GM15510 (cell line): ENCODE results near the gene RTN3.
A peak's percentile ranks its signal among the peaks of the same experiment; 100 is the strongest.

Experiments used
- POLR2A ChIP-seq: IDR thresholded peaks from 3 replicates; pipeline ENCODE4 v1.6.1; 2011; ENCODE audit warnings: borderline replicate concordance; ENCODE audit not compliant: insufficient read length; ENCODE audit errors: extremely low read depth

RTN3 gene

GRCh38 chr11:63768237-63769041 lies 87.1 kb downstream of the RTN3 start, which contains the start of gene ZFTA:
TSS of gene ZFTA (minus strand) at chr11:63768775. CDS start at chr11:63768622, 153 bp downstream.
- TF ChIP-seq POLR2A: no peak

DNA sequence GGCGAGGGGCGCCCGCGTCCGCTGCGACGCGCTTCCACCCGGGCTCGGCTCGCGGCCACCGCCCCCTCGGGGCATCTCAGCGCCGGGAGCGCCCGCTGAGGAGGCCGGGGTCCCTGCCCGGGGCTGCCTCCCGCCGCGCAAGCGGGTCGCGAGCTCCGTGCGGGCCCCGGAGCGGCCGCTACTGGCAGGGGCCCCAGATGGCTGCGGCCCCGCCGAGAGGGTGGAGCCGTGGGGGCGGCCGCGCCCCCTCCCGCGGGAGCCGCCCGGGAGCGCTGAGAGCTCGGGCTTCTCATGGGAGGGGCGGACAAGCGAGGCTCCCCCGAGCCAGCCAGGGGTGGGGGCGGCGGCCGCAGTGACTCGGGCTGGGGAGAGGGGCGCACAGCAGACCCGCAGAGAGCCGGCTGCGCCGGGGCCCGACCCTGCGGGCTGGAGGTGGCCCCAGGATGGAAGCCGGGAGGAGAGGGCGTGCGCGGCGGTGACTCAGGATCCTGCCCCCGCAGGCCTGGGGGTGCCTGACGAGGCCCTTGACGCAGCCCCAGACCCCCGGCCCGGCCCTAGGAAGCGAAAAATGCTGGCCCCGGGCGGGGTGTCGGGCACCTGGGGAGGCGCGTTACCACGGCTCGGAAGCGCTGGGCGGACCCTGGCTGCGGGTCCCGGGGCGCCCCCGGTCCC lies 87.9 kb downstream of the RTN3 start:
- TF ChIP-seq POLR2A: peak; percentile 28

DNA sequence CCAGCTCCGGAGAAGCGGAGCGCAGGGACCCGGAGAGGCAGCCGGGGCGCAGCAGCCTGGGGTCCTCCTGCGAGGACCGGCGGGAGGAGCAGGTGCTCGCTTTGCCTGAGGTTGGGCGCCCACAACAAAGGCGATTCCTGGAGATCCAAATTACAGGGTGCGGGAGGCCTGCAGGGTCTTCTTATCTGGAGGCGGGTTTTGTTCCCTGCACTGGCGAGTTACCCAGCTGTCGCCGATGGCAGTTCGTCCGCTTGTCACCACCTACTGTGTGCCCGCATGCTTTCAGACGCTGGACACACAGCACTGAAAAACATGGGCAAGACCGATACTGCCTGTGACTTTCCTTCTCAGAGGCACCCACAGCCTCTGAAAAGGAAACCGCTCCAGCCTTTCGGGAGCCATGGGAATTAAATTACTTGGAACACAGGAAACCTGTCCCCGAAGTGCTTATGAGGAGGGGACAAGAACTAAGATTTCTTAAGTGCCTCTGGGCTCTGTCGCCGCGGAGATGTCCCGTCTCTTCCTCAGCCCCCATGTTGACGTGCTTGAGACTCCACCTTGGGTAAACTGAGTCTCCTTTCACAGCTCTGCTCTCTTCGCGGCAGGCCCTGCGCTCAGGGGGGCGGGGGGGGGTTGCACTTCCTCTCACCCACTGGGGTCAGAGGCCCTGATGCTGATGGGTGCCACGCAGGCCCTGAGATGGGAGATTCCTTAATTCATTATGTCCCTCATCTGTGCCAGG lies 88.6 kb downstream of the RTN3 start:
- no peak for TF ChIP-seq POLR2A

GRCh38 chr11:63770763-63771162 lies 89.5 kb downstream of the RTN3 start:
- no peak for TF ChIP-seq POLR2A

GRCh38 chr11:63775191-63775590 lies 93.9 kb downstream of the RTN3 start:
- no peak for TF ChIP-seq POLR2A

- TF ChIP-seq POLR2A: no peak
Observed at GRCh38 chr11:63779039-63779438, 97.7 kb downstream of the RTN3 start.

GRCh38 chr11:63782749-63783148 lies 101.4 kb downstream of the RTN3 start:
- TF ChIP-seq POLR2A: no peak

GRCh38 chr11:63783925-63784592 lies 102.8 kb downstream of the RTN3 start:
- TF ChIP-seq POLR2A: no peak

GRCh38 chr11:63785823-63786222 lies 104.5 kb downstream of the RTN3 start:
- TF ChIP-seq POLR2A: no peak

- no peak for TF ChIP-seq POLR2A
Observed at GRCh38 chr11:63791495-63792167, 110.3 kb downstream of the RTN3 start.

GRCh38 chr11:63793161-63793560 lies 111.9 kb downstream of the RTN3 start:
- TF ChIP-seq POLR2A: no peak

GRCh38 chr11:63795066-63795465 lies 113.8 kb downstream of the RTN3 start:
- TF ChIP-seq POLR2A: no peak

- no peak for TF ChIP-seq POLR2A
Observed at GRCh38 chr11:63800921-63801320, 119.6 kb downstream of the RTN3 start.

DNA sequence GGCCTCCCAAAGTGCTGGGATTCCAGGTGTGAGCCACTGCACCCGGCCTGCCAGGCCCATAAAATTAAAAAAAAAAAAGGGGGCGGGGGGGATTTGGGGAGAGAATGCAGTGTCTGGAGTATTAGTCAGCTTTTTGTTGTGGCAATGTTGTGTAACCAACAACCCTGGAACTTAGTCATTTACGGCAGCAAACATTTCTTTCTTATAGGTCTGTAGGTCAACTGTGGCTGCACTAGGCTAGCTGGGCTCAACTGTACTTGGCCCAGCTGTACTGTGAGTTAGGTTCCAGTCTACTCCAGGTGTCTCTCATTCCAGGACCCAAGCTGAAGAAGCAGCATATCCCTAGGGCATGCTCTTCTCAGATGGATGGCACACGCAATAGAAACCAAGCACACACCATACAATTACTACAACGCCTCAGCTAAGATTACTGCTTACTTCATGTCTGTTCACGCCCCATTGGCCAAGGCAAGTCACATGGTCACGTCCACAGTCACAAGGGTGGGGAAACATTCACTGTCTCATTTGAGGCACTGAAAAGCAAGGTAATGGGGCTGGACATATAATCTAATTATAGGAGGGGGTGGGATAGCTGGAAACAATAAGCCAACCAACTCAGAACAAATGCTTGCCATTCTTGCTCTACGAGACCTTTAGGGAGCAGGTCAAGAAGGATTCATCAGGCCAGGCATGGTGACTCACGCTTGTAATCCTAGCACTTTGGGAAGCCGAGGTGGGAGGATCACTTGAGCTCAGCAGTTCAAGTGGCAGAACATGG lies 121.5 kb downstream of the RTN3 start:
- TF ChIP-seq POLR2A: no peak

GRCh38 chr11:63804259-63804658 lies 123.0 kb downstream of the RTN3 start:
- no peak for TF ChIP-seq POLR2A
